Astrocyte (in vitro differentiated cells and primary cell): ENCODE data around the gene SF1.

ENCODE experiments used
- CTCF ChIP-seq: IDR thresholded peaks from 2 replicates; pipeline ENCODE4 v1.5.1; 2011; ENCODE audit warnings: low read depth, mild to moderate bottlenecking, inconsistent platforms, low read length, moderate library complexity; ENCODE audit not compliant: insufficient read depth
- EZH2 ChIP-seq: IDR thresholded peaks from 2 replicates; pipeline ENCODE4 v1.6.1; 2012; ENCODE audit warnings: mild to moderate bottlenecking, low read length, inconsistent platforms; ENCODE audit not compliant: insufficient read depth

- TF ChIP-seq CTCF (no peak), EZH2 (no peak)
Measured at GRCh38 chr11:64790205-64791095, 12.1 kb upstream of the SF1 start.
